ENCODE data around the gene CFAP410. TPM values are rescaled to one million over a fixed set of nuclear protein-coding genes. Genes with fewer than 3 reads are reported as not detected.

The CFAP410 gene
- total RNA-seq, 1 donor from 2014 or later, result 12.0 TPM

DNA sequence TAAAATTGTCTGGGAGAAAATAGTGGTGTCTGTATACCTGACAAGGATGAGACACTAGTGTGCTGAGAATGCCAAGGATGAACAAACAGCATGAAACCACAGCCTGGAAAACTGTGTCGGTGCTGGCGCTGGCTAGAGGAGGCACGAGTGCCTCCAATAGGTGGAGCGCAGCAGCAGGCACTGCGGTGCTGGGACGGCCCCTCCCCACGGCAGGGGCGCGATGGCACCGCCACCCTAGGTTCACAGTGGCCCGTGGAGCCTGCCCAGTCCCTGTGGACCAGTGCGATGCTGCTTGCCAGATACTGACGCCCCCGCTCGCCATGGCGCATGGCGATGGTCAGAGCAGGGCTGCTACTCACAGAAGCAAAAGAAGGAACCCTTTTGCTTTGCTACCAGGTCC lies 6.8 kb downstream of the CFAP410 start:
- Histone ChIP-seq H3K4me1 (no peaks in the 10 kb centered on the region), H3K27ac (replicated peaks) (no peak overlapping the region), H3K27me3 (ENCODE audit: low read depth) (no peaks in the 10 kb centered on the region), H3K9me3 (replicated peaks) (no peaks in the 10 kb centered on the region), H3K4me3 (no peak overlapping the region), H3K36me3 (peaks cover 17% of the 10 kb centered on the region)
- no peak for DNase-seq
- TF ChIP-seq, protein P1, sequence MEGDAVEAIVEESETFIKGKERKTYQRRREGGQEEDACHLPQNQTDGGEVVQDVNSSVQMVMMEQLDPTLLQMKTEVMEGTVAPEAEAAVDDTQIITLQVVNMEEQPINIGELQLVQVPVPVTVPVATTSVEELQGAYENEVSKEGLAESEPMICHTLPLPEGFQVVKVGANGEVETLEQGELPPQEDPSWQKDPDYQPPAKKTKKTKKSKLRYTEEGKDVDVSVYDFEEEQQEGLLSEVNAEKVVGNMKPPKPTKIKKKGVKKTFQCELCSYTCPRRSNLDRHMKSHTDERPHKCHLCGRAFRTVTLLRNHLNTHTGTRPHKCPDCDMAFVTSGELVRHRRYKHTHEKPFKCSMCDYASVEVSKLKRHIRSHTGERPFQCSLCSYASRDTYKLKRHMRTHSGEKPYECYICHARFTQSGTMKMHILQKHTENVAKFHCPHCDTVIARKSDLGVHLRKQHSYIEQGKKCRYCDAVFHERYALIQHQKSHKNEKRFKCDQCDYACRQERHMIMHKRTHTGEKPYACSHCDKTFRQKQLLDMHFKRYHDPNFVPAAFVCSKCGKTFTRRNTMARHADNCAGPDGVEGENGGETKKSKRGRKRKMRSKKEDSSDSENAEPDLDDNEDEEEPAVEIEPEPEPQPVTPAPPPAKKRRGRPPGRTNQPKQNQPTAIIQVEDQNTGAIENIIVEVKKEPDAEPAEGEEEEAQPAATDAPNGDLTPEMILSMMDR (IDR thresholded peaks at IDR 0.05; ENCODE audit: borderline replicate concordance), result no peak
- intact Hi-C loops (cut with micrococcal nuclease), result no loop called here

- Histone ChIP-seq H3K27me3 (ENCODE audit: low read depth) (no peaks in the 10 kb centered on the region), H3K27ac (replicated peaks) (no peak overlapping the region), H3K4me1 (no peaks in the 10 kb centered on the region), H3K36me3 (peaks cover 23% of the 10 kb centered on the region), H3K9me3 (replicated peaks) (no peaks in the 10 kb centered on the region), H3K4me3 (no peak overlapping the region)
- TF ChIP-seq, protein P1 (IDR thresholded peaks at IDR 0.05; ENCODE audit: borderline replicate concordance), result no peak
- no peak for DNase-seq
- intact Hi-C loops (cut with micrococcal nuclease), result no loop called here
Observed at GRCh38 chr21:44331650-44332307, 7.4 kb downstream of the CFAP410 start.

DNA sequence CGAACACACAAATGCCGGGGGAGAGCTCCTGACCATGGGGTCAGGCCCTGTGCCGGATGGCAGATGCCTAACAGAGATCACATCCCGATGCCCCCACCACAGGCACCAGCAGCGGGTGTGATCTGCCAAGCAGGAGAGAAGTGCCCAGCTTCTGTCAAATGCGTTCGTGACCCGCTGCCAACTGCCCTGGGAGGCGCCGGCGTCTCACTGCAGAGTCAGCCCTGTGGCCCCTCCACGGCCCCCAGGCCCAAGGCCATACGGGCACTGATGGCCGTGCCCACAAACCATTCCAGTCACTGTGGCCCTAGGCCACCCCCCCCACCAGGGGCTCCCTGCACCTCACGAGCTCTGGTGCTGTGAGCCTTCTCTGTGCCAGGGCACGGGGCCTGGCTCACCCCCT lies 8.0 kb downstream of the CFAP410 start:
- TF ChIP-seq, protein P1 (IDR thresholded peaks at IDR 0.05; ENCODE audit: borderline replicate concordance), result no peak
- Histone ChIP-seq H3K9me3 (replicated peaks) (no peaks in the 10 kb centered on the region), H3K36me3 (peaks cover 24% of the 10 kb centered on the region), H3K4me1 (no peaks in the 10 kb centered on the region), H3K27ac (replicated peaks) (no peak overlapping the region), H3K27me3 (ENCODE audit: low read depth) (no peaks in the 10 kb centered on the region), H3K4me3 (no peak overlapping the region)
- no peak for DNase-seq
- intact Hi-C loops (cut with micrococcal nuclease), result no loop called here

- no peaks in the 10 kb centered on the region for H3K9me3 ChIP-seq (replicated peaks)
- H3K36me3 ChIP-seq, result peaks cover 24% of the 10 kb centered on the region
- no peak overlapping the region for H3K4me3 ChIP-seq
- no peak for DNase-seq
- H3K27ac ChIP-seq (replicated peaks), result no peak overlapping the region
- intact Hi-C loops (cut with micrococcal nuclease), result no loop called here
- no peaks in the 10 kb centered on the region for H3K4me1 ChIP-seq
- no peaks in the 10 kb centered on the region for H3K27me3 ChIP-seq (ENCODE audit: low read depth)
- TF ChIP-seq, protein P1 (IDR thresholded peaks at IDR 0.05; ENCODE audit: borderline replicate concordance), result no peak
Observed at GRCh38 chr21:44330698-44331097, 8.5 kb downstream of the CFAP410 start.

DNA sequence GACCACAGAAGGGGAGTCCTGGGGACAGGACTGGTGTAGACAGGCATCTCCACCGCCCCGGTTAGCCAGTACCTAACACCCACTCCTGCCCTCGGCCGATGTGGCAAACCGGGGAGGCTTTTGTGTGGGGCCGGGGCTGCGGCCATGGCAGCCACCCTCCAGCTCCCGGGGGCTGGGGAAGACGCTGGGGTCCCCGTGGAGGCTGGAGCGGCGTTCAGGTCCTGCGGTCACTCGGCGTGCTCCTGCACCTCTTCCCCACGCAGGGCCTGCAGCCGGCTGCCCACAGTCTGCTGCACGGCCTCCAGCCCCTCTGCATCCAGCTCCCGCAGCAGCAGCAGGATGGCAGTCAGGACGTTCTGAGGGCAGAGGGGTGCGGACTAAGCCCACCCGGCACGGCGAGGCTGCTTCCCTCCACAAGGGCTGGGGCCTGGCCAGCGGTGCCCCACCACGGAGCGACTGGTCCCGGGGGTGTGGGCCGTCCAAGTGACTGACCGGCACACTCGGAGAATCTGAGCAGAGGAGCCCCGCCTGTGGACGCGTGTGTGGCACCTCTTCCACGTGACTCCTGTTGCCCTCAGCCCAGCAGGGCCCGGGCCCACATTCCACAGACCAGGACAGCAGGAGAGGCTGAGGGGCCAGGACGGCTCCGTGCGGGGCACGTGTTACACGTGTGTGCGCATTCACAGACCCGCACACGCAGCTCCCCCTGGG lies 9.1 kb downstream of the CFAP410 start:
- peaks cover 24% of the 10 kb centered on the region for H3K36me3 ChIP-seq
- no peaks in the 10 kb centered on the region for H3K9me3 ChIP-seq (replicated peaks)
- H3K27ac ChIP-seq (replicated peaks), result no peak overlapping the region
- H3K27me3 ChIP-seq (ENCODE audit: low read depth), result no peaks in the 10 kb centered on the region
- no peak overlapping the region for H3K4me3 ChIP-seq
- intact Hi-C loops (cut with micrococcal nuclease), result no loop called here
- H3K4me1 ChIP-seq, result no peaks in the 10 kb centered on the region
- DNase-seq, result no peak
- TF ChIP-seq, protein P1 (IDR thresholded peaks at IDR 0.05; ENCODE audit: borderline replicate concordance), result no peak

All from left ventricle myocardium inferior (tissue), 1 donor.